Activated CD4-positive, alpha-beta T cell treated with anti-CD3 and anti-CD28 coated beads for 36 hours (primary cell): ENCODE results near the gene SYTL1. TPM values are rescaled to one million over a fixed set of nuclear protein-coding genes. Genes with fewer than 3 reads are reported as not detected.

Source experiments
- ATAC-seq: fragments of 200-7000 bp; cut with Tn5 transposase; one replicate; pipeline ENCODE4 v1.10.0; 2021; ENCODE audit warnings: mild to moderate bottlenecking, moderate library complexity
- CTCF ChIA-PET: fragments of 350-600 bp; sonication (Branson Sonifier 250); formaldehyde crosslinking; loops from one replicate; lab custom pipeline; 2021; ENCODE audit warnings: antibody characterized with exemption; lab: Charles Lee
- POLR2A ChIA-PET: fragments of 350-600 bp; sonication (Branson Sonifier 250); formaldehyde crosslinking; loops from one replicate; lab custom pipeline; 2021; ENCODE audit warnings: antibody characterized with exemption, inconsistent platforms; lab: Charles Lee
- DNase-seq: peaks from one replicate; pipeline ENCODE4 v3.0.0-alpha.2; 2020
- H3K27ac Mint-ChIP-seq: one replicate; pipeline ENCODE4 v1.8.0; 2021; ENCODE audit warnings: mixed read lengths
- H3K27me3 Mint-ChIP-seq: one replicate; pipeline ENCODE4 v1.8.0; 2021; ENCODE audit warnings: mixed read lengths
- H3K36me3 Mint-ChIP-seq: one replicate; pipeline ENCODE4 v1.8.0; 2021; ENCODE audit warnings: low read depth, mixed read lengths
- H3K4me1 Mint-ChIP-seq: one replicate; pipeline ENCODE4 v1.8.0; 2021; ENCODE audit warnings: mixed read lengths
- H3K4me3 Mint-ChIP-seq: one replicate; pipeline ENCODE4 v1.8.0; 2021; ENCODE audit warnings: mild to moderate bottlenecking, moderate library complexity, mixed read lengths
- H3K9me3 Mint-ChIP-seq: one replicate; pipeline ENCODE4 v1.8.0; 2021; ENCODE audit warnings: low read depth, mixed read lengths
- intact Hi-C, 2 experiments: fragments of 100-400 bp; cut with DNase I in 1 of 2; cut with micrococcal nuclease in 1 of 2; formaldehyde crosslinking; loops; one replicate each; pipeline versions ENCODE4 v1.14.2 to v1.15.1; 2022 to 2024; cut with DNase I, micrococcal nuclease
- total RNA-seq, 2 experiments: library from RNA; stranded (reverse); gene quantifications; one replicate each; pipeline ENCODE4 v1.2.3, GENCODE V29; 2021

Gene SYTL1
- total RNA-seq, 2 experiments from 2014 or later: 21.4 to 26.1 TPM

DNA sequence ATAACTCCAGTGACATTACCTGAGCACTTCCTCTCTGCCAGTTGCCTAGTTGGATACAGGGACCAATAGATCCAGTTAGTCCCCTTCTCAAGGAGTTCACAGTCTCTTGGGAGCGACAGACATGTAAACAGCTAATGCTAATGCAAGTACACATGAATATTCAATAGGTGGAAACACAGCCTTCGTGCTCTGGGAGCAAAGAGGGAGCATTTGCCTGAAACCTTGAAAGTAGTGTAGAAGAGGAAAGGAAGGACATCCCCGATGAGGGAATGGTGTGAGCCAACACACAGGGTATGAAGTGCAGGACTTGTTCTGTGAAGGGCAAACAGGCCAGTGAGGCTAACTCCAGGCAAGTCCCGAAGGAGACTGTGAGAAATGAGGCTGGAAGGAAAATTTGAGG lies 23.7 kb upstream of the SYTL1 start:
- DNase-seq (no peak), ATAC-seq (no peak)
- Mint-ChIP-seq H3K4me3 (no peak overlapping the region), H3K4me1 (peaks cover 6% of the 10 kb centered on the region), H3K9me3 (no peaks in the 10 kb centered on the region), H3K36me3 (peaks cover 7% of the 10 kb centered on the region), H3K27me3 (no peaks in the 10 kb centered on the region), H3K27ac (no peak overlapping the region)
- POLR2A ChIA-PET: interaction anchor here (0.7 kb wide), 2 partner anchors 238 to 657 kb away, joined by 3 to 4 read pairs; no protein-coding TSS in a partner anchor
- CTCF ChIA-PET: interaction anchor here (0.6 to 1.9 kb wide), 3 partner anchors 18 to 416 kb away, joined by 3 to 7 read pairs (median 3); no protein-coding TSS in a partner anchor
- intact Hi-C loops: no loop called here

DNA sequence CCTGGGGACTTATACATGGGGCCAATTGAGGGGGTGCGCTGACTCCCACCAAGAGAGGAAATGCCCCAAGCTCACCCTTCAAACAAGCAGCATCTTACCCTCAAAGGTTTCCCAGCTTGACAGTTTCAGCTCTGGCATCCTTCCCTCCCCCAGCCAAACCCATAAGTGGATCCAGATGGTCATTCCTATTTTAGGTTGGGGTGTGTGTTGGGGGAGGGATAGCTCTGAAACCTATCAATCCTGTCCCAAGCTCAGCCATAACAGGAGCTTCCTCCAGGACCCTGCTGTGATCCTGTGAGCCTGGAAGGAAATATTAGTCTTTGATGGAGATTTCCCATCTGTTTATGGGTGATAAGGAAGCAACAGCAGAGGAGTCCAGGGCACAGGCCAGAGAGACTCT lies 23.2 kb upstream of the SYTL1 start:
- peaks cover 10% of the 10 kb centered on the region for H3K4me1 Mint-ChIP-seq
- ChIA-PET POLR2A (interaction anchor here (0.7 kb wide), 1 partner anchor 238 kb away, joined by 4 read pairs; no protein-coding TSS in a partner anchor), CTCF (interaction anchor here (0.6 to 1.2 kb wide), 5 partner anchors 18 to 748 kb away, joined by 3 to 4 read pairs (median 3); partner anchors contain the start of gene SYTL1)
- ATAC-seq: no peak
- no peaks in the 10 kb centered on the region for H3K9me3 Mint-ChIP-seq
- no peak overlapping the region for H3K4me3 Mint-ChIP-seq
- intact Hi-C loops: no loop called here
- no peak for DNase-seq
- no peak overlapping the region for H3K27ac Mint-ChIP-seq
- H3K36me3 Mint-ChIP-seq: peaks cover 7% of the 10 kb centered on the region
- H3K27me3 Mint-ChIP-seq: no peaks in the 10 kb centered on the region

DNA sequence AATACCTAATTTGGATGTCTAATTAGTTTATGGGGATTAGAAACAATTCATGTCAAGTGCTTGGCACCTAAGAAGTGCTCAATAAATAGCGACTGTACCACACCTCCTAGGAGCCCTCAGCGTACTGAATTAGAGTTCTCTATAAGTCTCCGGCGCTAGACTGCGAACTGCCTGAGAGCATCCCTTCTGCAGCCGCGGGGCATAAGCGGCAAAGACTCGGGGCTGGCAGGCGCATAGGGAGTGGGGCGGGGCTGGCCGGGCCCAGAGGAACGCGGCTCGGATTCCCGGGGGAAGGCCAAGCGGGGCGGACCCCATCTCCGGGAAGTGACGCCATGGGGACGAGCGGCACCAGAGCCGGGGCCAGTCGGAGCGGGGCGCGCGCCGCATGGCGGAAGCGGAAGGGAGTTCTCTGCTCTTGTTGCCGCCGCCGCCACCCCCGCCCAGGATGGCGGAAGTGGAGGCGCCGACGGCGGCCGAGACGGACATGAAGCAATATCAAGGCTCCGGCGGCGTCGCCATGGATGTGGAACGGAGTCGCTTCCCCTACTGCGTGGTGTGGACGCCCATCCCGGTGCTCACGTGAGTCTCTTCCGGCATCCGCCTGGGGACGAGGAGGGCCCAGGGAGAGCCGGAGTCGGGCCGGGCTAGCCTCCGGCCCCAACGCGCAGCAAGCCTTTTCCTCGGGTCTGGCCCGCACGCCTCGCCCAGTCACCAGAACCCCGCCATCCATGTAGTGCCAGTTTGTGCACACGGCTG lies 19.8 kb upstream of the SYTL1 start, which contains the start of gene TMEM222:
TMEM222 (plus strand) TSS at position 351 of the 756 bp plus-strand sequence; CDS start at position 386, 35 bp downstream.
- Mint-ChIP-seq H3K4me3 (peak within 1 kb of the TSS; percentile 94), H3K4me1 (peaks cover 41% of the 10 kb centered on the region)
- POLR2A ChIA-PET: no interaction called here

DNA sequence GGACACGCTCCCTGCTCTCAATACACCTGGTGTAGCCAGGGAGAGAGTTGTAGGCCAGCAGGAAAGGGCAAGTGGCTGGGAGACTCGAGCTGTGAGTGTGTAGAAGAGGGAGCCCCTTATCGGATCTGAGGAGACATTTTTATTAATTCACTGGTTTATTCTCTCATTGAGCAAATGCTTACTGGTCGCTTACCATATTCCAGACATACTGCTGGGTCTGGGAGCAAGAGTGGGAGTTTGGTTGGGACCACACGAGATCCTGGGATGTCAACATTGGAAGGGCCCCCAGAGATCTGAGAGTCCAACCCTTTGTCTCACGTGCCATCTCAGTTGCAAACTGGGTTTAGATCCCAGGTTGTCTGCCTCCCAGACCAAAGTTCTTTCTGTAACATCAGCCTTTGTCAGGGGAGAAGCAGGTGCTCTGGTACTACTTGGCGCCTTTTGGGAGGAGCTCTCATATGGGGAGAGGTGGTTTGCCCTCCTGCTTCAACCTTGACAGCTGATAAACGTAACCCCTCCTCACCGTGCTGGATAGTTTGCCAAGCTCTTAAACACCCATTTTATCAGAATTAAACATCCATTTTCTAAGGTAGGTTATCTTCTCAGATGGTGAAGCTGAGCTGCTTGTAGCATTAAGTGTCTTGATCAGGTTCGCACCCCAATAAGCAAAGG lies 19.1 kb upstream of the SYTL1 start:
- DNase-seq (no peak), ATAC-seq (no peak)
- no peaks in the 10 kb centered on the region for H3K27me3 Mint-ChIP-seq
- H3K4me1 Mint-ChIP-seq: peaks cover 44% of the 10 kb centered on the region
- no peaks in the 10 kb centered on the region for H3K9me3 Mint-ChIP-seq
- intact Hi-C loops: loop anchor here (1.0 to 10.0 kb wide), 14 partner anchors 18 to 1320 kb away; partner anchors contain the start of genes AHDC1 (in 2 of the 2), FAM76A (in 1 of the 2), GPR3 (in 1 of the 2) and MAP3K6 (in 1 of the 2)
- POLR2A ChIA-PET: interaction anchor here (0.6 to 0.7 kb wide), 2 partner anchors 24 to 336 kb away, joined by 3 to 9 read pairs; no protein-coding TSS in a partner anchor
- CTCF ChIA-PET: interaction anchor here (0.7 to 2.7 kb wide), 10 partner anchors 9 to 275 kb away, joined by 3 to 23 read pairs (median 6); partner anchors contain the start of gene GPR3
- H3K4me3 Mint-ChIP-seq: peak overlapping the region; percentile 94
- H3K36me3 Mint-ChIP-seq: peaks cover 29% of the 10 kb centered on the region
- H3K27ac Mint-ChIP-seq: peak overlapping the region; percentile 90

More for the DNA sequence above, 19.8 kb upstream of the SYTL1 start, which contains the start of gene TMEM222:
- intact Hi-C loops: loop anchor here (1.0 to 10.0 kb wide), 14 partner anchors 19 to 1320 kb away; partner anchors contain the start of genes AHDC1 (in 2 of the 2), FAM76A (in 1 of the 2), GPR3 (in 1 of the 2) and MAP3K6 (in 1 of the 2)
- ATAC-seq (peak; percentile 98), DNase-seq (peak; percentile 99)
- CTCF ChIA-PET: interaction anchor here (1.0 to 2.7 kb wide), 5 partner anchors 11 to 73 kb away, joined by 3 to 23 read pairs (median 8); no protein-coding TSS in a partner anchor
- Mint-ChIP-seq H3K36me3 (peaks cover 27% of the 10 kb centered on the region), H3K27me3 (no peaks in the 10 kb centered on the region), H3K9me3 (no peaks in the 10 kb centered on the region), H3K27ac (peak within 1 kb of the TSS; percentile 90)

DNA sequence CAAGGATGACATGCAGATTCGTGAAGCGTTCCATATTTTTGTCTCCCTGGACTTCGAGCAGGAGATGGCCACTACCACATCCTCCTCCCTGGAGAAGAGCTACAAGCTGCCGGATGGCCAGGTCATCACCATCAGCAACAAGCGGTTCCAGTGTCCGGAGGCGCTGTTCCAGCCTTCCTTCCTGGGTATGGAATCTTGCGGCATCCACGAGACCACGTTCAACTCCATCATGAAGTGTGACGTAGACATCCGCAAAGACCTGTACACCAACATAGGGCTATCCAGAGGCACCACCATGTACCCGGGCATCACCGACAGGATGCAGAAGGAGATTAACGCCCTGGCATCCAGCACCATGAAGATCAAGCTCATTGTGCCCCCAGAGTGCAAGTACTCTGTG lies 16.5 kb upstream of the SYTL1 start:
- H3K27me3 Mint-ChIP-seq: no peaks in the 10 kb centered on the region
- peaks cover 60% of the 10 kb centered on the region for H3K4me1 Mint-ChIP-seq
- intact Hi-C loops: loop anchor here in 1 of 2 experiments (10.0 kb wide), 1 partner anchor 280 kb away; the partner anchor contains the start of gene AHDC1
- ChIA-PET POLR2A (no interaction called here), CTCF (interaction anchor here (1.1 to 1.5 kb wide), 2 partner anchors 66 to 279 kb away, joined by 6 to 7 read pairs; no protein-coding TSS in a partner anchor)
- DNase-seq (no peak), ATAC-seq (no peak)
- no peak overlapping the region for H3K4me3 Mint-ChIP-seq
- H3K36me3 Mint-ChIP-seq: peaks cover 36% of the 10 kb centered on the region
- H3K9me3 Mint-ChIP-seq: no peaks in the 10 kb centered on the region
- H3K27ac Mint-ChIP-seq: peak overlapping the region; percentile 25

DNA sequence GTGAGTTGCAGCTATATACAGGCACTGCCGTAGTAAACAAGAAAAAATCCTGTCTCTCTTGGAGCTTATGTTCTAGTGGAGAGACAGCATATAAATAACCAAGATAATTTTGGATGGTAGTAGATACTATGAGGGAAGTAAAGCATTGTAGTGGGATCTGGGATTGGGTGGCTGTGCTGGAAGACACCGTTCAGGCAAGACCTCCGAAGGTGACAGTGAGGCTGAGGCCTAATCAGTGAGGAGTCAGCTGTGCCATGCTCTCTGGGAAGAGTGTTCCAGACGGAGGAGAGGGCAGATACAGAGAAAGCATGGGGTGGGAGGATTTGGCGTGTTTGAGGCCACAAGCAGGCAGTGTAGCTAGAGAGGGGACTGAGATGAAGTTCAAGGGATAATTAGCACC lies 13.9 kb upstream of the SYTL1 start:
- H3K27ac Mint-ChIP-seq: peak overlapping the region; percentile 8
- H3K27me3 Mint-ChIP-seq: no peaks in the 10 kb centered on the region
- intact Hi-C loops: loop anchor here in 1 of 2 experiments (10.0 kb wide), 1 partner anchor 277 kb away; the partner anchor contains the start of gene AHDC1
- ChIA-PET CTCF (interaction anchor here (0.8 to 2.7 kb wide), 5 partner anchors 14 to 279 kb away, joined by 3 to 9 read pairs (median 3); partner anchors contain the start of gene SYTL1), POLR2A (no interaction called here)
- H3K36me3 Mint-ChIP-seq: peaks cover 36% of the 10 kb centered on the region
- H3K4me3 Mint-ChIP-seq: no peak overlapping the region
- no peaks in the 10 kb centered on the region for H3K9me3 Mint-ChIP-seq
- ATAC-seq: no peak
- DNase-seq: no peak
- H3K4me1 Mint-ChIP-seq: peaks cover 63% of the 10 kb centered on the region

DNA sequence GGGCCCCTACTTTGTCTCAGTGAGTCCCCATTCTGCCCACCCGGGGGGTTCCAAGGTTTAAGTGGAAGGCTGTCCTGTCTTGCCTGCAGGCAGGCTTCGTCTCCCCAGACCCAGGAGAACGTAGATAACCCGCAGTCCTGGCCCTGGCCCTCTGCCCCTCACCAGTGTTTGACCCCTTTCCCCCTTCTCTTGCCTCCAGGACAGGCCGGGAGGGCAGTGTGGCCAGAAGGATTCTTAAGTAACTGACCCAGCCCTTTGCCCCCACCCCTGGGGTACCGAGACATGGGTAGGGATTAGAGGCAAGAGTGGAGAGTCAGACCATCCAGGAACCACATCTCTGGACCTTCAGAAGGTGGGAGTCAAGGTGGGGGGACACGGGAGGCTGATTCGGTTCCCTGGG lies 11.0 kb upstream of the SYTL1 start:
- CTCF ChIA-PET: no interaction called here
- Mint-ChIP-seq H3K9me3 (no peaks in the 10 kb centered on the region), H3K4me1 (peaks cover 41% of the 10 kb centered on the region), H3K36me3 (peaks cover 30% of the 10 kb centered on the region), H3K27ac (peak overlapping the region; percentile 11), H3K27me3 (no peaks in the 10 kb centered on the region), H3K4me3 (no peak overlapping the region)
- POLR2A ChIA-PET: no interaction called here
- DNase-seq (no peak), ATAC-seq (no peak)
- intact Hi-C loops: no loop called here

DNA sequence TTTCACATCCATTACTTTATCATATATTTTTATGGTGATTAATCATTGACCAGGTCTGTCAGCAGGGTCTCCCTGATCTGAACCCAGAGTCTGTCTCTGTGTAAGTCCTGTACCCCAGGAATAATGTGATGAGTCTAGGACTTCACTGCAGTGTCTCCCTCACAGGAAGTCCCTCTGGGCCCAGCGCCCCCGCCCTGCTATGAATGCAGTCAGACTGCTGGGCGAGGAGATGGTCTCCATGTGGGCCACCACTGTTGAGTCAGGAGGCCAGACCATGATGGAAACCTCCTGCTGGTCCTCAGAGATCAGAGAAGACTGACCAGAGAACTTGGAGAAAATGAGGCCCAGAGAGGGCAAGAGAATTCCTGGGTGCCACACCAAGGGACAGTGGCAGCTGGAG lies 10.4 kb upstream of the SYTL1 start:
- Mint-ChIP-seq H3K27ac (no peak overlapping the region), H3K9me3 (no peaks in the 10 kb centered on the region), H3K4me1 (peaks cover 35% of the 10 kb centered on the region), H3K36me3 (peaks cover 34% of the 10 kb centered on the region), H3K27me3 (no peaks in the 10 kb centered on the region), H3K4me3 (no peak overlapping the region)
- ATAC-seq (no peak), DNase-seq (no peak)
- ChIA-PET POLR2A (no interaction called here), CTCF (interaction anchor here (2.2 to 3.6 kb wide), 4 partner anchors 22 to 275 kb away, joined by 10 to 30 read pairs (median 20); no protein-coding TSS in a partner anchor)
- intact Hi-C loops: no loop called here

DNA sequence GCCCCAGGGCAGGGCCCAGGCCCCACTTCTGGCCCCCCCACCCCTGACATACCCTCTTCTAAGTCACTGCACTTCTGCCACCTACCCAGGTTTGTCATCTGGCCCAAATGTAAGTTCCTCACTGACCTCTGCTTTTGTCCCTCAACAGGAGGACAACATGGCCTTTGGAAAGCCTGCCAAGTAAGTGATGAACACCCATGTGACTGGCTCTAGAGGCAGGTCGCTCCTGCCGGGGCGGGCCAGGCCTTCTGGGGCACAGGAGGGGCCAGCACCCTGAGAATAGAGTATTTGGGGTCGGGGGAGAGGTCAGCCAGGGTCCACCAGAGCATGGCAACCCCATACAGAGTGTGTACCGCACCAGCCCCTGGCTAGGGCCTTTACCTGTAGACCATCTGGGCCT lies 9.9 kb upstream of the SYTL1 start:
- Mint-ChIP-seq H3K9me3 (no peaks in the 10 kb centered on the region), H3K36me3 (peaks cover 36% of the 10 kb centered on the region), H3K27ac (no peak overlapping the region), H3K4me3 (no peak overlapping the region), H3K27me3 (no peaks in the 10 kb centered on the region), H3K4me1 (peaks cover 31% of the 10 kb centered on the region)
- ATAC-seq (no peak), DNase-seq (no peak)
- ChIA-PET CTCF (interaction anchor here (0.6 to 3.6 kb wide), 25 partner anchors 9 to 1033 kb away, joined by 3 to 43 read pairs (median 4); partner anchors contain the start of genes GPR3, MAP3K6 and SYTL1), POLR2A (no interaction called here)
- intact Hi-C loops: loop anchor here (1.0 to 2.0 kb wide), 3 partner anchors 56 to 63 kb away; no protein-coding TSS in a partner anchor

DNA sequence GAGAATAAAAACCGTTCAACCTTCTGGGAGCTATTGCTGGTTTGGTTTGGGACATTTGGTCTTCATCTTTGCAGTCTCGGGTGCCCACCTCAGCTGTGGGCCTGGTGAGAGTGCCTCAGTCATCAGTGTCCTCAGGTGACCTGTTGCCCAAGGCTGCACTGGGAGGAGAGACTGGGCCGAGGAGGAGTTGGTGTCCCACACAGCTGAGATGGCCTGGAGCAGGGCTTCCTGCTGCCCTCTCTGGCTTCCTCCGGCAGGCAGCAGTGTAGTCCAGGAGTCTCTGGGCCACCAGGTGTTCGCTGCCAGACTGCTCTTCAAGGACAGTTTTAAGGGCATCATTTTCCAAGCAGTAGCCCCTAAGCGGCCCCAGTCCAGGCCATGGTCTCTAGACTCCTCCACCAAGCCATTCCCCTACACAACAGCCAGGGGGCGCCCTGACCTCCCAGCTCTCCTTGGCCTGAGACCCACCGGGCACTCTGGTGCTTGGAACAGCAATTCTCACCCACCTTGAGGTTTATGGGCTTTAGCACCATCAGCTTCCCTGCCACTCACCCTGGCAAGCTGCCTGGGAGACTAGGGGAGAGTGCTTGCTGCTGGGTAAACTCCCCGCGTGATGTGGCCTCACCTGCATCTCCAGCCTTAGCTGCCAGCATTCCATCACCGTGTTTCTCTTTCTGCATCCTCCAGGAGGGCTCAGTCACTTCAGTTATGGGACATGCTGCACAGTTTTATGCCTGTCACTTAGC lies 9.1 kb upstream of the SYTL1 start:
- DNase-seq: peak; percentile 72
- peak; percentile 91 for ATAC-seq
- intact Hi-C loops: loop anchor here (1.0 to 2.0 kb wide), 3 partner anchors 56 to 63 kb away; no protein-coding TSS in a partner anchor
- H3K4me3 Mint-ChIP-seq: no peak overlapping the region
- no peaks in the 10 kb centered on the region for H3K27me3 Mint-ChIP-seq
- ChIA-PET POLR2A (interaction anchor here (0.6 kb wide), 3 partner anchors 193 to 1177 kb away, joined by 3 to 4 read pairs (median 3); no protein-coding TSS in a partner anchor), CTCF (interaction anchor here (0.6 to 3.6 kb wide), 41 partner anchors 9 to 1392 kb away, joined by 3 to 43 read pairs (median 4); partner anchors contain the start of genes GPR3, MAP3K6 and SYTL1)
- H3K27ac Mint-ChIP-seq: no peak overlapping the region
- H3K36me3 Mint-ChIP-seq: peaks cover 34% of the 10 kb centered on the region
- H3K4me1 Mint-ChIP-seq: peaks cover 27% of the 10 kb centered on the region
- H3K9me3 Mint-ChIP-seq: no peaks in the 10 kb centered on the region
